Left ventricle myocardium inferior (tissue), 1 donor: Measurements from ENCODE around the gene SLC13A2. TPM values are rescaled to one million over a fixed set of nuclear protein-coding genes. Genes with fewer than 3 reads are reported as not detected.

ENCODE experiments used
- DNase-seq: peaks from one replicate; pipeline ENCODE4 v3.0.0-alpha.2; 2020
- H3K27ac ChIP-seq: fragments of 200-600 bp; replicated peaks from 2 replicates; pipeline ENCODE4 v1.8.0; 2021
- H3K27me3 ChIP-seq: fragments of 200-600 bp; 2 replicates; pipeline ENCODE4 v1.8.0; 2021; ENCODE audit warnings: low read depth
- H3K36me3 ChIP-seq: fragments of 200-600 bp; 2 replicates; pipeline ENCODE4 v1.8.0; 2021
- H3K4me1 ChIP-seq: fragments of 200-600 bp; 2 replicates; pipeline ENCODE4 v1.8.0; 2021
- H3K4me3 ChIP-seq: fragments of 200-600 bp; 2 replicates; pipeline ENCODE4 v1.8.0; 2021; ENCODE audit warnings: mild to moderate bottlenecking, moderate library complexity
- H3K9me3 ChIP-seq: fragments of 200-600 bp; replicated peaks from 2 replicates; pipeline ENCODE4 v1.8.0; 2021
- CTCF ChIP-seq: fragments of 200-600 bp; IDR thresholded peaks from 2 replicates; pipeline ENCODE4 v1.8.0; 2021; ENCODE audit warnings: antibody characterized with exemption, mild to moderate bottlenecking, borderline replicate concordance
- intact Hi-C: fragments of 100-400 bp; cut with micrococcal nuclease; formaldehyde crosslinking; loops from one replicate; pipeline ENCODE4 v1.11.0; 2022
- total RNA-seq: library from RNA; stranded (reverse); fragmentation: NEBNext Ultra II Directional; extraction: Animal tissue kit (Norgen Biotek cat#: 25700); gene quantifications from one replicate; pipeline ENCODE4 v1.2.1, GENCODE V29; 2021
- donor health status: DM: no; HTN: yes; CAD: no; lungs with severe emphysema.

The SLC13A2 gene
- total RNA-seq, 1 donor from 2014 or later: not detected

GRCh38 chr17:28511858-28512461 lies 38.5 kb downstream of the SLC13A2 start:
- Histone ChIP-seq H3K4me1 (no peaks in the 10 kb centered on the region), H3K36me3 (no peaks in the 10 kb centered on the region), H3K9me3 (no peaks in the 10 kb centered on the region), H3K27me3 (peaks cover 78% of the 10 kb centered on the region), H3K27ac (no peak overlapping the region), H3K4me3 (no peak overlapping the region)
- intact Hi-C loops: no loop called here
- TF ChIP-seq CTCF: no peak
- no peak for DNase-seq

GRCh38 chr17:28513476-28513875 lies 40.0 kb downstream of the SLC13A2 start:
- no peak for TF ChIP-seq CTCF
- Histone ChIP-seq H3K36me3 (no peaks in the 10 kb centered on the region), H3K9me3 (no peaks in the 10 kb centered on the region), H3K4me3 (no peak overlapping the region), H3K27ac (no peak overlapping the region), H3K27me3 (peaks cover 63% of the 10 kb centered on the region), H3K4me1 (no peaks in the 10 kb centered on the region)
- DNase-seq: no peak
- intact Hi-C loops: no loop called here

DNA sequence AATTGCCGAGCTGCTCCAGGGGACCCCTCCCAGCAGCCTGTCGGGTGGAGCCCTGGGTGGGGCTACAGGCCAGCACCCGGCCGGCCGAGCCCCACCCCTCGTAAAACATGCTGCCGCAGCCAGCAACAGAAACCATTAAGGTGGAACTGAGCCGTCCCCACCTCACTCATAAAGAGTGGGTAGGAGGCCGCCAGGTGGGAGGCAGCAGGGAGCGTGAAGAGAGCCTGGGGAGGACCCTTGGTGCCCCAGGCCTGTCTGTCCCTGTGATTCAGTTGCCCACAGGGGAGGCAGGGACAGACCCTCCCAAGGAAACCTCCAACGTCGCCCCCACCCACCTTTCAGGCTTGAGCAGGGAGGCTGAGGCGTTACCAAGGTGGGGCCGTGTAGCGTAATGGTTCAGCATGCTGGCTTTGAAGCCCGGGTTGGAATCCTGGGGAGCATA lies 41.1 kb downstream of the SLC13A2 start:
- Histone ChIP-seq H3K4me1 (no peaks in the 10 kb centered on the region), H3K4me3 (no peak overlapping the region), H3K27me3 (peaks cover 53% of the 10 kb centered on the region), H3K9me3 (no peaks in the 10 kb centered on the region), H3K27ac (no peak overlapping the region), H3K36me3 (no peaks in the 10 kb centered on the region)
- TF ChIP-seq CTCF: no peak
- DNase-seq: no peak
- intact Hi-C loops: no loop called here

- Histone ChIP-seq H3K4me1 (no peaks in the 10 kb centered on the region), H3K4me3 (no peak overlapping the region), H3K9me3 (no peaks in the 10 kb centered on the region), H3K36me3 (no peaks in the 10 kb centered on the region), H3K27ac (no peak overlapping the region), H3K27me3 (peaks cover 45% of the 10 kb centered on the region)
- DNase-seq: no peak
- TF ChIP-seq CTCF: no peak
- intact Hi-C loops: no loop called here
Observed at GRCh38 chr17:28515518-28515917, 42.1 kb downstream of the SLC13A2 start.

GRCh38 chr17:28518132-28518531 lies 44.7 kb downstream of the SLC13A2 start:
- no peak for DNase-seq
- peaks cover 28% of the 10 kb centered on the region for H3K27me3 ChIP-seq
- H3K27ac ChIP-seq: no peak overlapping the region
- H3K4me3 ChIP-seq: no peak overlapping the region
- H3K4me1 ChIP-seq: no peaks in the 10 kb centered on the region
- no peaks in the 10 kb centered on the region for H3K9me3 ChIP-seq
- intact Hi-C loops: no loop called here
- TF ChIP-seq CTCF: no peak
- H3K36me3 ChIP-seq: no peaks in the 10 kb centered on the region
